VCaP (cell line): Measurements from ENCODE around the gene ICAM3.
"Not testable (repeated sequence)": the region's sequence is repeated elsewhere in the genome, so short reads cannot be mapped to it uniquely, and the experiment has no call there.

Source experiments
- H3K27ac ChIP-seq: fragments of 450-650 bp; 2 replicates; pipeline ENCODE4 v1.5.1; 2017
- TF ChIP-seq, protein P1 (sequence below): fragments of 450-650 bp; conservative IDR thresholded peaks from 2 replicates; pipeline ENCODE4 v1.5.1; 2017; ENCODE audit warnings: mild to moderate bottlenecking, moderate library complexity

Gene ICAM3, protein sequence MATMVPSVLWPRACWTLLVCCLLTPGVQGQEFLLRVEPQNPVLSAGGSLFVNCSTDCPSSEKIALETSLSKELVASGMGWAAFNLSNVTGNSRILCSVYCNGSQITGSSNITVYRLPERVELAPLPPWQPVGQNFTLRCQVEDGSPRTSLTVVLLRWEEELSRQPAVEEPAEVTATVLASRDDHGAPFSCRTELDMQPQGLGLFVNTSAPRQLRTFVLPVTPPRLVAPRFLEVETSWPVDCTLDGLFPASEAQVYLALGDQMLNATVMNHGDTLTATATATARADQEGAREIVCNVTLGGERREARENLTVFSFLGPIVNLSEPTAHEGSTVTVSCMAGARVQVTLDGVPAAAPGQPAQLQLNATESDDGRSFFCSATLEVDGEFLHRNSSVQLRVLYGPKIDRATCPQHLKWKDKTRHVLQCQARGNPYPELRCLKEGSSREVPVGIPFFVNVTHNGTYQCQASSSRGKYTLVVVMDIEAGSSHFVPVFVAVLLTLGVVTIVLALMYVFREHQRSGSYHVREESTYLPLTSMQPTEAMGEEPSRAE

DNA sequence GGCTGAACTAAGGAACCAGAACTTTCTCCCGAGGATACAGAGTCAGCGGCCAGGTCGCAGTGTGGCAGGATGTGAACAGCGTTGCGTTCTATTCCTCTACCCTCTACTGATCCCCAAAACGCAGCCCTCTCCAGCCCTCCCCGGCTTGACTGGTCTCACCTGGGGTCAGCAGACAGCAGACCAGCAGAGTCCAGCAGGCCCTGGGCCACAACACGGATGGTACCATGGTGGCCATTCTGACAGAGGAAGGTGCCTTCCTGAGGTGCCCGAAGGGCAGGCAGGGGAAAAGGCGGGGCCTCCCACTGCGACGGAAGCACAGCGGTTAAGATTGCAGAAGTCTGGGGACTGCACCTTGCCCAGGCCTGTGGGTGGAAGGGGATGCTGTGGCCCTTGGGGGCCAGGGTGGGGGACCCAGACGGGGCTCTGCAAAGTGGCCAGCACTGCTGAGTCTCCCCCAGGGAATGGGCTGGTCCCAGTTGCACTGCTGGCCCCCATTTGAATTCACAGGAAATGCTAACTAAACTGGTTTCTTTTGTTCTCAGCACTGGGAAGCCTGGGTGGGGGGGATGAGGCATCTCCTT, at the start of gene ICAM3:
Gene ICAM3, minus strand, starts transcription at position 245 of the 581 bp plus-strand sequence. Its CDS starts 10 bp downstream, at position 235.
- H3K27ac ChIP-seq, result no peak within 1 kb of the TSS
- TF ChIP-seq, protein P1, sequence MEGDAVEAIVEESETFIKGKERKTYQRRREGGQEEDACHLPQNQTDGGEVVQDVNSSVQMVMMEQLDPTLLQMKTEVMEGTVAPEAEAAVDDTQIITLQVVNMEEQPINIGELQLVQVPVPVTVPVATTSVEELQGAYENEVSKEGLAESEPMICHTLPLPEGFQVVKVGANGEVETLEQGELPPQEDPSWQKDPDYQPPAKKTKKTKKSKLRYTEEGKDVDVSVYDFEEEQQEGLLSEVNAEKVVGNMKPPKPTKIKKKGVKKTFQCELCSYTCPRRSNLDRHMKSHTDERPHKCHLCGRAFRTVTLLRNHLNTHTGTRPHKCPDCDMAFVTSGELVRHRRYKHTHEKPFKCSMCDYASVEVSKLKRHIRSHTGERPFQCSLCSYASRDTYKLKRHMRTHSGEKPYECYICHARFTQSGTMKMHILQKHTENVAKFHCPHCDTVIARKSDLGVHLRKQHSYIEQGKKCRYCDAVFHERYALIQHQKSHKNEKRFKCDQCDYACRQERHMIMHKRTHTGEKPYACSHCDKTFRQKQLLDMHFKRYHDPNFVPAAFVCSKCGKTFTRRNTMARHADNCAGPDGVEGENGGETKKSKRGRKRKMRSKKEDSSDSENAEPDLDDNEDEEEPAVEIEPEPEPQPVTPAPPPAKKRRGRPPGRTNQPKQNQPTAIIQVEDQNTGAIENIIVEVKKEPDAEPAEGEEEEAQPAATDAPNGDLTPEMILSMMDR, result no peak

DNA sequence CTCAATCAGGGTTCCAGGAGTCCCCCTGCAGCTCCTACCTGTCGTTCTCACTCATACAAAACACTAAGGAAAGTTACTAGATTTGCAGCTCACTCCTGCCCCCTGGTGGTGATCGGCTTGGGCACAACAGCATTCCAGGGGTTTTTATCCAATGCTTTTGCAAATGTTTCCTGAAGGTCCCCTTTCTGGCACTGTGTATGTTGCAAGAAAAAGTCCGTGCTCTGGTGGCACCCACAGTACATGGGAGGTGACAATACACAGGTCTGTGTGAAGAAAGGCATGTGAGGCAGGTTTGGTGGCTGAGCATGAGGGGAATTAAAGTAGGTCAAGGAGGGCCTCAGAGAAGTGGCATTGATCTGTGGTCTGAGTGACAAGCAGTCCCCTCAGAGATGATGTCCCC, 49.5 kb upstream of the ICAM3 start:
- TF ChIP-seq, protein P1, result peak; percentile 82
- no peak overlapping the region for H3K27ac ChIP-seq

DNA sequence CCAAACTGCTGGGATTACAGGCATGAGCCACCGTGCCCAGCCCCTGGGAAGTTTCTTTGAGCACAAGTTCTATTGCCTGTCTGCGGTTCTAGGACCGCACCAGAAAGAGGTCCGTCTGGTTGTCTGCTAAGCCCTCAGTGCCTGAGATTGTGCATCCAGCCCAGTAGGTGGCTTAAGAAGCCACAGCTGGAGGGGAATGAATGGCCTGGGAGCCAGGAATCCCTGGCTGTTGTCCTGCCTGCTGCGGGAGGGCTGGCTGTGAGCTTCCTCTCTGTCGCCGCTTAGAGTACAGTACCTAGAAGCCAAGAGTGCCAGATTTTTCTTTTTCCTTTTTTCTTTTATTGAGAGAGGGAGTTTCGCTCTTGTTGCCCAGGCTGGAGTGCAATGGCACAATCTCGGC, 45.2 kb upstream of the ICAM3 start:
- TF ChIP-seq, protein P1, result no peak
- no peak overlapping the region for H3K27ac ChIP-seq

GRCh38 chr19:10383223-10383499, 43.7 kb upstream of the ICAM3 start:
- H3K27ac ChIP-seq, result not testable (repeated sequence)

DNA sequence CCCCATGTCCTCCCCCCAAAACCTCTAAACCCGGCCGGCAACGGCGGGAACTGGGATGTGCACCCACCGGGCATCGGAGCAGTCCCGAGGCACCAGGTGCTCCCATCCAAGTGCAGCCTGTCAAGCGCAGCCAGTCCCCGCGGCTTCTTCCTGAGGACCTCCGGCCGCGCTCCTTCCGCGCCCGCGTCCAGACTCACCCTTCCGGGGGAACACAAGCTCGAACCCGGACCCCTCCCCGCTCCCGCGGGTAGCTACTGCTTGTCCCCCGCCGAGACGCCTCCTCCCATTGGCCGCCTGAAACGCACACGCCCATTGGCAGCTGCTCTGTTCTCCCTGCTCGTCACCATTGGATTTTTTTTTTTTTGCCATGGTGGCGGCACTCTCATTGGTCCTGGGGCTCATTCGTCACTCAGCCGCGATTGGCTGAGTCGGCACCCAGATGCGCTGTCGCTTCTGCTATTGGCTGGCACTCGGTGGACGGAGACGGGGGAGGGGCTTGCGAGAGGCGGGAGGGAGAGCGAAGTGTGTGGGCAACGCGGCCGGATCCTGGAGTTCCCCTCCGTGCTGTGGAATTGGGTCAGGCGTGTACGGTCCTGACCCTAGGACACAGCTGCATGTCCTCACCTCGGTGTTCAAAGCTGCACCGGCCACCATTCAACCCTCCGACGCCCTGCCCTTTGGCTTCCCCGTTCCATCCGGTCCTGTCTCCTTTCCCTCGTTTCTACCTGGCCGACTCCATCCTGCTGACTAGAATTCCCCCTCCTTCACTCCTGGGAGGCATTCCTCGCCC, 41.1 kb upstream of the ICAM3 start, which contains the start of gene TYK2:
Gene TYK2, minus strand, starts transcription at position 260 of the 790 bp plus-strand sequence. CDS start 2,166 bp downstream, outside the sequence.
- H3K27ac ChIP-seq, result peak within 1 kb of the TSS; percentile 71
- TF ChIP-seq, protein P1, result no peak

GRCh38 chr19:10379880-10380312, 40.5 kb upstream of the ICAM3 start:
- TF ChIP-seq, protein P1, result no peak
- H3K27ac ChIP-seq, result peak overlapping the region; percentile 71; the same call in 1 of the 2 replicates

GRCh38 chr19:10378124-10378523, 38.7 kb upstream of the ICAM3 start:
- TF ChIP-seq, protein P1, result no peak
- no peak overlapping the region for H3K27ac ChIP-seq

GRCh38 chr19:10377140-10377640, 37.8 kb upstream of the ICAM3 start:
- not testable (repeated sequence) for H3K27ac ChIP-seq
